T1000 (cell line): Measurements from ENCODE around the gene ARHGDIB.

Experiments used
- DNase-seq: peaks from one replicate; lab custom pipeline; 2025; ENCODE audit warnings: mixed read lengths; lab: John Stamatoyannopoulos, UW

ARHGDIB gene

GRCh38 chr12:14956024-14956891 is 5.1 kb downstream of the ARHGDIB start:
- DNase-seq = no peak

GRCh38 chr12:14954269-14954668 is 7.1 kb downstream of the ARHGDIB start:
- DNase-seq = no peak

GRCh38 chr12:14953752-14954151 is 7.6 kb downstream of the ARHGDIB start:
- no peak for DNase-seq

GRCh38 chr12:14952299-14952921 is 9.0 kb downstream of the ARHGDIB start:
- peak; percentile 24 for DNase-seq

GRCh38 chr12:14951851-14952250 is 9.6 kb downstream of the ARHGDIB start:
- no peak for DNase-seq

GRCh38 chr12:14950982-14951746 is 10.2 kb downstream of the ARHGDIB start:
- DNase-seq = no peak

GRCh38 chr12:14950421-14950820 is 11.0 kb downstream of the ARHGDIB start:
- no peak for DNase-seq

GRCh38 chr12:14949631-14950030 is 11.8 kb downstream of the ARHGDIB start:
- DNase-seq = no peak

GRCh38 chr12:14948672-14949071 is 12.7 kb downstream of the ARHGDIB start:
- DNase-seq = no peak

GRCh38 chr12:14946861-14947260 is 14.5 kb downstream of the ARHGDIB start:
- DNase-seq = no peak

GRCh38 chr12:14946162-14946561 is 15.2 kb downstream of the ARHGDIB start:
- no peak for DNase-seq

GRCh38 chr12:14942196-14942931 is 19.0 kb downstream of the ARHGDIB start:
- DNase-seq = no peak

- no peak for DNase-seq
Measured at GRCh38 chr12:14941369-14941768, 20.0 kb downstream of the ARHGDIB start.

- no peak for DNase-seq
Measured at GRCh38 chr12:14938301-14938700, 23.1 kb downstream of the ARHGDIB start, which contains the start of gene ERP27. TSS of gene ERP27 (minus strand) at chr12:14938537. CDS start at chr12:14938508, 29 bp downstream.

- DNase-seq = no peak
Measured at GRCh38 chr12:14937689-14938088, 23.7 kb downstream of the ARHGDIB start.

GRCh38 chr12:14937014-14937413 is 24.4 kb downstream of the ARHGDIB start:
- no peak for DNase-seq

- no peak for DNase-seq
Measured at GRCh38 chr12:14936224-14936861, 25.1 kb downstream of the ARHGDIB start.

GRCh38 chr12:14935031-14935430 is 26.4 kb downstream of the ARHGDIB start:
- DNase-seq = no peak

GRCh38 chr12:14934511-14934910 is 26.9 kb downstream of the ARHGDIB start:
- no peak for DNase-seq

- no peak for DNase-seq
Measured at GRCh38 chr12:14931791-14932560, 29.4 kb downstream of the ARHGDIB start.

GRCh38 chr12:14931359-14931758 is 30.0 kb downstream of the ARHGDIB start:
- DNase-seq = no peak
